HFFc6 (cell line): ENCODE measurements around the gene TMEM161B. TPM values are rescaled to one million over a fixed set of nuclear protein-coding genes. Genes with fewer than 3 reads are reported as not detected.

Experiments used
- DNase-seq: peaks from one replicate; pipeline ENCODE4 v3.0.0-alpha.2; 2018
- H3K27ac Mint-ChIP-seq: 2 replicates; pipeline ENCODE4 v1.8.0; 2020; ENCODE audit warnings: mild to moderate bottlenecking, mixed read lengths
- H3K27me3 Mint-ChIP-seq: 2 replicates; pipeline ENCODE4 v1.8.0; 2021; ENCODE audit warnings: mild to moderate bottlenecking, moderate library complexity, mixed read lengths; ENCODE audit not compliant: insufficient read depth
- H3K36me3 Mint-ChIP-seq: 2 replicates; pipeline ENCODE4 v1.8.0; 2021; ENCODE audit warnings: low read depth, mixed read lengths
- H3K4me1 Mint-ChIP-seq: 2 replicates; pipeline ENCODE4 v1.8.0; 2020; ENCODE audit warnings: low read depth, mixed read lengths
- H3K4me3 Mint-ChIP-seq: 2 replicates; pipeline ENCODE4 v1.8.0; 2020; ENCODE audit warnings: mild to moderate bottlenecking, moderate library complexity, mixed read lengths
- H3K9me3 Mint-ChIP-seq: 2 replicates; pipeline ENCODE4 v1.8.0; 2020; ENCODE audit warnings: mild to moderate bottlenecking, mixed read lengths
- total RNA-seq, 6 experiments: library from RNA; stranded (reverse); fragmentation: NEBNext Ultra II Directional; extraction: Animal tissue kit (Norgen Biotek cat#: 25700); gene quantifications; 2 replicates in 1 of 6; 3 replicates in 5 of 6; pipeline ENCODE4 v1.2.3, GENCODE V29; 2021
- TF ChIP-seq, protein P1 (sequence below): fragments of 200-600 bp; sonication (generic); IDR thresholded peaks from 2 replicates; pipeline ENCODE4 v1.5.0; 2021; ENCODE audit warnings: antibody characterized with exemption, mild to moderate bottlenecking

TMEM161B gene
- total RNA-seq, 6 experiments from 2014 or later = 9.0 to 12.0 (median 9.5) TPM

DNA sequence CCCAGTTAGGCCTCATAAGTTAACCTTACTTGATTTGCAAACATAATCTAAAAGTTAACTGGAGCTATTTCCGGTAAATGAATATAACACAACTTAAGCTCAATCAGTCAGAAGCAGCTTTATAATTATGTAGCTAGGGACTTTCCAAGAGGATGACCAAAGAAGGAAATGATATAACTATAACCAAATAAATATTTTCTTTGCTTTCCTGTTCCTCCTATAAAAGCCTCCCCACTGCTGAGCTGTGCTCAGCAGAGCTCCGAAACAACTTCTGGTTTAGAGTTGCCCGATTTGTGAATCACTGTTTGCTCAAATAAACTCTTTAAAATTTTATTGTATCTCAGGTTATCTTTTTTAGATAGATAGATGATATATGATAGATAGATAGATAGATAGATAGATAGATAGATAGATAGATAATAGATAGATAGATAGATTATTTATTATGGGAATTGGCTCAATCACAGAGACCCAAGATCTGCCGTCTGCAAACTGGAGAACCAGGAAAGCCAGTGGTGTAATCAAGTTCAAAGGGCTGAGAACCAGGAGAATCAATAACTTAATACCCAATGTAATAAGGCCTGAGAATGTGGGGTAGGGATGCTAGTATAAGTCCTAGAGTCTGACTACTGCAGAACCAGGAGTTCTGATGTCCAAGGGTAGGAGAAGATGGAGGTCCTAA is 19.3 kb upstream of the TMEM161B start:
- TF ChIP-seq, protein P1, sequence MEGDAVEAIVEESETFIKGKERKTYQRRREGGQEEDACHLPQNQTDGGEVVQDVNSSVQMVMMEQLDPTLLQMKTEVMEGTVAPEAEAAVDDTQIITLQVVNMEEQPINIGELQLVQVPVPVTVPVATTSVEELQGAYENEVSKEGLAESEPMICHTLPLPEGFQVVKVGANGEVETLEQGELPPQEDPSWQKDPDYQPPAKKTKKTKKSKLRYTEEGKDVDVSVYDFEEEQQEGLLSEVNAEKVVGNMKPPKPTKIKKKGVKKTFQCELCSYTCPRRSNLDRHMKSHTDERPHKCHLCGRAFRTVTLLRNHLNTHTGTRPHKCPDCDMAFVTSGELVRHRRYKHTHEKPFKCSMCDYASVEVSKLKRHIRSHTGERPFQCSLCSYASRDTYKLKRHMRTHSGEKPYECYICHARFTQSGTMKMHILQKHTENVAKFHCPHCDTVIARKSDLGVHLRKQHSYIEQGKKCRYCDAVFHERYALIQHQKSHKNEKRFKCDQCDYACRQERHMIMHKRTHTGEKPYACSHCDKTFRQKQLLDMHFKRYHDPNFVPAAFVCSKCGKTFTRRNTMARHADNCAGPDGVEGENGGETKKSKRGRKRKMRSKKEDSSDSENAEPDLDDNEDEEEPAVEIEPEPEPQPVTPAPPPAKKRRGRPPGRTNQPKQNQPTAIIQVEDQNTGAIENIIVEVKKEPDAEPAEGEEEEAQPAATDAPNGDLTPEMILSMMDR = no peak
- no peak for DNase-seq
- no peaks in the 10 kb centered on the region for H3K4me1 Mint-ChIP-seq
- H3K27me3 Mint-ChIP-seq = no peaks in the 10 kb centered on the region
- no peak overlapping the region for H3K27ac Mint-ChIP-seq
- H3K4me3 Mint-ChIP-seq = no peak overlapping the region
- H3K36me3 Mint-ChIP-seq = no peaks in the 10 kb centered on the region
- no peaks in the 10 kb centered on the region for H3K9me3 Mint-ChIP-seq

DNA sequence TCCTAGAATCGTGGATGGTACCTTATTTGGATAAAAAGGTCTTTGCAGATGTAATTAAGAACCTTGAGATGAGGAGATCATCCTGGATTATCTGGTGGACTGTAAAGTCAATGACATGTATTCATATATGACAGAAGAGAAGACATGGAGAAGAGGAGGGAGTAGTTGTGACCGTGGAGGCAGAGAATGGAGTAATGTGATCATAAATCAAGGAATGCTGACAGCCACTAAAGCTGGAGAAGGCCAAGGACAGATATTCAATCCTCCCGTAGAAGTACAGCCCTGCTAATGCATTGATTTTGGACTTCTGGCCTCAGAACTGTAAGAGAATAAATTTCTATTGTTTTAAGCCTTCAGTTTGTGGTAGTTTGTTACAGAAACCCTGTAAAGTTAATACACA is 18.7 kb upstream of the TMEM161B start:
- Mint-ChIP-seq H3K27me3 (no peaks in the 10 kb centered on the region), H3K9me3 (no peaks in the 10 kb centered on the region), H3K36me3 (no peaks in the 10 kb centered on the region), H3K4me1 (no peaks in the 10 kb centered on the region), H3K27ac (no peak overlapping the region), H3K4me3 (no peak overlapping the region)
- TF ChIP-seq, protein P1 = no peak
- no peak for DNase-seq

DNA sequence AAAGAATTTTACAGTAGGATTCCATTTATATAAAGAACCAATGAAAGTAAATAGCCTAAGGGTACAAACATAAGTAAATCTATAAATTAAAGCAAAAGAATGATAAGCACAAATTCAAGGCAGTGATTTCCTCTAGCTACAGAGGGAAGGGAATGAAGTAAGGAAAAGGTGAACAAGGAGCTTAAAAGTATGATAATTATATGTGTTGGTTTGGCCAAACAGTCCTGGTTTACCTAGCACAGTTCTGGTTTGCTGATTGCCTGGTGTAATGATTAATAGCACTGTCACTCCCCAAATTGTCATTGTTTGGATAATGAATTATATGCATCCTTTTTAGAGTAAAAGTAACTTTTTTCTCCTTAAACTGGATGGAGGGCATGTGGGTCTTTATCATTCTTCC is 15.0 kb upstream of the TMEM161B start:
- Mint-ChIP-seq H3K4me1 (no peaks in the 10 kb centered on the region), H3K27ac (no peak overlapping the region), H3K27me3 (no peaks in the 10 kb centered on the region), H3K36me3 (no peaks in the 10 kb centered on the region), H3K9me3 (no peaks in the 10 kb centered on the region), H3K4me3 (no peak overlapping the region)
- TF ChIP-seq, protein P1 = no peak
- DNase-seq = no peak

DNA sequence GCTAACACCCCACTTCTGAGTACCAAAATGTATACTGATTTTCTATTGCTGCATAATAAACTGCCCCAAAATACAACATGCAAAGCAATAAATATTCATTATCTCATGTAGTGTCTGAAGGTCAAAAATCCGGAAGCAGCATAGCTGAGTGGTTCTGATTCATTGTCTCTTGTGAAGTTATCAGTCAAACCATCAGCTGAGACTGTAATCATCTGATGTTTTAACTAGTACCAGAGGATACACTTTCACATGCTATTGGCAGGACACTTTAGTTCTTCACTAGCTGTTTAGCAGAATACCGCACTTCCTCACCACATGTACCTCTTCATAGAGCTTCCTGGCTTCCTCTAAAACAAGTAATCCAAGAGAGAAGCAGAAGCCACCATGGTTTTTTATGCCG is 12.7 kb upstream of the TMEM161B start:
- no peaks in the 10 kb centered on the region for H3K27me3 Mint-ChIP-seq
- no peaks in the 10 kb centered on the region for H3K36me3 Mint-ChIP-seq
- H3K27ac Mint-ChIP-seq = no peak overlapping the region
- TF ChIP-seq, protein P1 = no peak
- no peaks in the 10 kb centered on the region for H3K9me3 Mint-ChIP-seq
- H3K4me3 Mint-ChIP-seq = no peak overlapping the region
- no peaks in the 10 kb centered on the region for H3K4me1 Mint-ChIP-seq
- no peak for DNase-seq

DNA sequence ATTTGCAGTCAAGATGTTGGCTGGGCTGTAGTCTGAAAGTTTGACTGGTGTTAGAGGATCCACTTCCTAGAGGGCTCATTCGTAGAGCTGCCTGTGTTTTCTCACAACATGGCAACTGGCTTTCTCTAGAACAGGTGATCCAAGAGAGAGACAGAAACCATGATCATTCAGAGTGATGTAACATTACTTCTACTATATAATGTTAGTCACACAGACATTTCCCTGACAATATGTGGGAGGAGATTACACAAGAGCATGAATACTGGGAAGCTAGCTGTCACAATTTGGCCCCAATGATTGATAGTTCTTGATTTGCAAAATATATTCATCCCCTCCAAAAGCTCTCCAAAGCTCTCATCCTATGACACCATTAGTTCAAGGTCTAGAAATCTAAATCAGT is 10.9 kb upstream of the TMEM161B start:
- H3K9me3 Mint-ChIP-seq = no peaks in the 10 kb centered on the region
- H3K27me3 Mint-ChIP-seq = no peaks in the 10 kb centered on the region
- TF ChIP-seq, protein P1 = no peak
- H3K27ac Mint-ChIP-seq = no peak overlapping the region
- H3K4me3 Mint-ChIP-seq = no peak overlapping the region
- peaks cover 5% of the 10 kb centered on the region; the same call in 1 of the 2 replicates for H3K36me3 Mint-ChIP-seq
- H3K4me1 Mint-ChIP-seq = no peaks in the 10 kb centered on the region
- no peak for DNase-seq
